NT2/D1 (cell line): ENCODE data around the gene ZSWIM7.

Experiments used
- SUZ12 ChIP-seq: IDR thresholded peaks from 2 replicates; pipeline ENCODE4 v1.6.1; 2011; ENCODE audit not compliant: insufficient read length, insufficient read depth; ENCODE audit errors: extremely low read depth
- YY1 ChIP-seq: IDR thresholded peaks from 2 replicates; pipeline ENCODE4 v1.6.1; 2011; ENCODE audit not compliant: insufficient read length, insufficient read depth

DNA sequence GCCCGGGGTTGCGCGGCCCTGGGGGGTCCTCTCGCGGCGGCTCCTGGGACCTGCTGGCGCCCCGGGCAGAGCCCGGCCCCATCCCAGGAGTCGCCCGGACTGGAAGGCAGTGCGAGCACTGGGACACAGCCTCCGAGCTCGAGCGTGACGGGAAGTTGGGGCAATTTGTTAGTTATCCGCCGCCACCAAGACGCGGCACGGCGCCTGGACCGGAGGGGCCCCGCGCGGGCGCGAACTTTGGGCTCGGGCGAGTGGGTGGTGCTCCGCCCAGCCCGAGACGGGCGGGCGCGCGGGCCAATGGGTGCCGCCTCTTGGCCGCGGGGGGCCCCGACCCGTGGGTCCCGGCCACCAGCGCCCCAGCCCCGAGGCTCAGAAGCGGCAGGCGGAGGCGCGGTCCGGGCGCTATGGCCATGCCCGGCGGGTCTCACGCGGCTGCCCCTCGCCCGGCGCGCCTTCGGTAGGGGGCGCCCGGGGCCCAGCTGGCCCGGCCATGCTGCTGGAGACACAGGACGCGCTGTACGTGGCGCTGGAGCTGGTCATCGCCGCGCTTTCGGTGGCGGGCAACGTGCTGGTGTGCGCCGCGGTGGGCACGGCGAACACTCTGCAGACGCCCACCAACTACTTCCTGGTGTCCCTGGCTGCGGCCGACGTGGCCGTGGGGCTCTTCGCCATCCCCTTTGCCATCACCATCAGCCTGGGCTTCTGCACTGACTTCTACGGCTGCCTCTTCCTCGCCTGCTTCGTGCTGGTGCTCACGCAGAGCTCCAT, 54.6 kb downstream of the ZSWIM7 start, which contains the start of gene ADORA2B:
- no peak for TF ChIP-seq YY1
- TF ChIP-seq SUZ12, result no peak
